GM21825 (cell line): ENCODE results near the gene MOSMO.
"Not testable (repeated sequence)": the region's sequence is repeated elsewhere in the genome, so short reads cannot be mapped to it uniquely, and the experiment has no call there.

Experiments
- ATAC-seq: cut with Tn5 transposase; IDR thresholded peaks from one replicate; pipeline ENCODE4 v1.9.1; 2021; ENCODE audit warnings: mild to moderate bottlenecking, moderate library complexity; ENCODE audit not compliant: unreplicated experiment

The MOSMO gene

DNA sequence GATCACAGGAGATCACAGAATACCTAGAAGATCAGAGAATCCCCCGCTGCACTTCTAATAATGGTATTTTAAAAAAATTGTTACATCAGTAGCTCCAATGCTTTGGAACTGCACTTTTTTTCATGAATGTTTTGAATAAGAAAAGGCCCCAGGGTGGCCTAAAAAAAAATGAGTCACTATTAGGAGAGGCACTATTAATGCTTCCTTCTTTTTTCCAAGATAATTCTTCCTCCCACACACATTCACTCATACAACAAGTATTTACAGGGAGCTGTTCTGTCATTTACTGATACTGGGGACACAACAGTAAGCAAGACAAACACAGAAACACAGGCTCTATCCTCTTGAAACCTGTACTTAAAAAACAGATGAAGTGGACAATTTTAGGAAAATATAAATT, 6.3 kb upstream of the MOSMO start:
- ATAC-seq, result no peak

DNA sequence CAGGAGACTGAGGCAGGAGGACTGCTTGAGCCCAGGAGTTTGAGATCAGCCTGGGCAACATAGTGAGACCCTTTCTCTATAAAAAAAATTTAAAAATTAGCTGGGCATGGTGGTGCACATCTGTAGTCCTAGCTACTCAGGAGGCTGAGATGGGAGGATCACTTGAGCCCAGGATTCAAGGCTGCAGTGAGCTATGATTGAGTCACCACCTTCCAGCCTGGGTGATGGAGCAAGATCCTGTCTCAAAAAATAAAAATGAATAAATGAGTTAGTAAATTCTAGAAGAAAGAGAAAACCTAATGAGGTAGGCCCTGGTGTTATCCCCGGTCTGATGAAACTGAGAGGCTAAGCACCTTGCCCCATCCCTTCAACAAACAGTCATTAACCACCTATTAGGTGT, 5.9 kb upstream of the MOSMO start:
- ATAC-seq, result not testable (repeated sequence)

- no peak for ATAC-seq
These were observed 4.7 kb upstream of the MOSMO start for GRCh38 chr16:22003195-22003594.

DNA sequence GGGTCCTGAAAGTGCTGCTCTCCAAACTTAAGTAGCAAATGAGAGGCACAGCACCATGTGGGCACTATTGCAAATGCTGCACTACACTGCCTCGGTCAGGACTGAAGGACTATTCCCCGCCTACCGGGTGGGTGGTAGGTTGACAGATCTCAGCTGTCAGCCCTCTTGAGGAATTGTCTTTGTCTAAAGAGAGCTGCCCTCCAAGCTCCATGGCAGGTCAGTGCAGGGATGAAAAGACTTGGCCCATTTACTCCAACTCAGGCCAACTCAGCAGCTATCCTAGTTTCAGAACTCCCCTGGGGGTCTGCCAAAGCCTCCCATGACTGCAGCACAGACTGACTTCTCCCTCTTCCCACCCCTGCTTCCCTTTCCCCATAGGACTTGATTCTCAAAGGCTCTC, 3.6 kb upstream of the MOSMO start:
- no peak for ATAC-seq

DNA sequence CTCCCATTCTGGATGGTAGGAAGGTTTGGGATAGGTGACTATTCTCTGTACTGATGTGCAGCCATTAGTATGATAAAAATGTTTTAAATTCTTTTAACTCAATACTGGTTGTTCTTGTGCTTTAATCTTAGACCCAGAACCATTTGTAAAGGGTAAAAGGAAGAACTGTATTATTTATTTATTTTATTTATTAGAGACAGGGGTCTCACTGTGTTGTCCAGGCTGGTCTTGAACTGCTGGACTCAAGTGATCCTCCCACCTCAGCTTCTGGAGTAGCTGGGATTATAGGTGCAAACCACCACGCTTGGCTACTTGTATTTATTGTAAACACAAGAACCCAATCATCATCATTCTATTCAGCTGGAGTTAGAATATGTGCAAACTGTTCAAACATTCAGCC, 2.2 kb upstream of the MOSMO start:
- no peak for ATAC-seq

DNA sequence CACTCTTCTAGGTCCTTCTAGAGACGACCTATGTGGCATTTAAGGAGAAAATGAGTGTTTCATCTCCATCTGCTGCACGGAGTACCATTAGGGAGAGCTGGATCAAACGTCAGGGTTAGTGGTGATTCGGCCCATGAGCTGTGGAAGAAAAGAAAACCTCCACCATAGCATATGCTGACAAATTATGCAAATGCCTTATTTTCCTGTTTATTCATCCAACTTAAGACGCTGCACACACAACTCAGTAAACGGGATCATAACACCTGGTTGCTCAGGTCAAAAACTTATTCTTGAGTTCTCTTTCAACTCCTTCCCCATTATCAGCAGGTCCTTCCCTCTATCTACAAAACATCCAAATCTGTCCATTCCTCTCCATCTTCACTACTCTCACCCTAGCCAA, 1.3 kb upstream of the MOSMO start:
- ATAC-seq, result no peak

DNA sequence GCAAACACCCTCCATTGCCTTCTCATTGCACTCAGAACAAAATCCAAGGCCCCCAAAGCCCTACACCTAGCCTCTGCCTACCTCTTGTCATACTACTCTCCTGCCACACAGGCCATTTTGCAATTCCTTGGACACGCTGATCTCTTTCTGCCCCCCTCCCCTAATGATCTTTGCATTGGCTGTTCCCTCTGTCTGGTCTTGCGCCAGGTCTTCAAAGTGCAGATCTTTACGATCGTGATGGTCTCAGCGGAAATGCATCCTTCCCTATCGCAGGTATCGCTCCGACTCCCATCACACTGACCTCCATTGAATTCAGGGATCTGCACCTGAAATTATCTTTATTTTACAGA, 777 bp upstream of the MOSMO start:
- no peak for ATAC-seq

- ATAC-seq, result no peak
These were observed 526 bp downstream of the MOSMO start for GRCh38 chr16:22008215-22009059.

DNA sequence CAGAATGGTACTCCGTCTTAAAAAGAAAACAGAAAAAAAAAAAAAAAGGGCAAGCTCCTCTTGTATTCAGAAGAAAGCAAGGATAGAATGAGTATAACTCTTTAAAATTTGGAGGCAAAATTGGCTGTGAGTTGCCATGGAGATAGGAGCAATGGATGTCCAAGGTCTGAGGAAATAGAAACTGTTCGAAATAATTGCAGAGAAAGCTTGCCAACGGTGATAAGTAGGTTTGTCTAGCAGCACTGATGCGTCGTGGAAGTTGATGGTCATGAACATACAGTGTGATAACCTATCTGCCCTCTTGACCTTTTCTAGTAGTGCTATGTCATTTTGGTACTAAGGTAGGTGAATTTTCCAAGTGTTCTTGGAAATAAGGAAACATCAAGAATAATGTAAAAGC, 3.0 kb downstream of the MOSMO start:
- no peak for ATAC-seq

DNA sequence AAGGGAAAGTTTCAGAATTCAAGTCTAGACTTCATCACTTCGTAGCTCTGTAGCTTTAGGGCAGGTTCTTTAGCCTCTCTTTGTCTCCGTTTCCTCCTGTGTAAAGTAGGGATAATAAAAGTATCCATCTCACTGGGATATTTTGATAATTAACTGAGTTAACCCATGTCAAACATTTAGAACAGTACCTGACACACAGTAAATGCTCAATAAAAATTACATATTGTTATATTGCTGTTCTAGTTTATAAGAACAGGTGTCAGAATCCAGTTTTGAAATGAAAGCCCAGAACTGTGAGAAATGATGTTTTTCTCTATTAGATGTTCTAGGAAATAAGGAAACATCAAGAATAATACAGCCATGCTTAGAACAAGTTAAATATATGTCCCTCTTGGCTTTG, 4.3 kb downstream of the MOSMO start:
- no peak for ATAC-seq

DNA sequence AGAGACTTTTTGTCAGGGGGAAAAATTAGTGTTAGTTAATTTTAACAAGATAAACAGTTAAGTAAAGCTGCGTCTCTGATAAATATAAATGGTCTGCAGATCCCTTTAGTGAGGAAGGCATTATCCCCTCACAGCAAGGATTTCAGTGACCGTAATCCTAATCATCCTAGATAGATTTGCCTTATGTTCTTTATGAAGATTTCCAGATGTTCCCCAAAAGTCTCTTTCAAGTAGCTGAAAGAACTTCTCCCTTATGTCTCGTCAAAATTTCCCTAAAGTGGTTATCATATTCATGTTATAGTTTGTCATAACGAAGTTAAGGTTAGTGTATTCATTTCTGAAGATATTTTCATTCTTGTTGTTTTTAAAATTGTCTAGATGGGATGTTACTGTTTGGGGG, 5.6 kb downstream of the MOSMO start:
- no peak for ATAC-seq

GRCh38 chr16:22014271-22014873, 6.5 kb downstream of the MOSMO start:
- ATAC-seq, result no peak

- ATAC-seq, result no peak
These were observed 9.0 kb downstream of the MOSMO start for GRCh38 chr16:22016927-22017326.

GRCh38 chr16:22018559-22018958, 10.6 kb downstream of the MOSMO start:
- no peak for ATAC-seq

- ATAC-seq, result no peak
These were observed 14.2 kb downstream of the MOSMO start for GRCh38 chr16:22022151-22022550.

DNA sequence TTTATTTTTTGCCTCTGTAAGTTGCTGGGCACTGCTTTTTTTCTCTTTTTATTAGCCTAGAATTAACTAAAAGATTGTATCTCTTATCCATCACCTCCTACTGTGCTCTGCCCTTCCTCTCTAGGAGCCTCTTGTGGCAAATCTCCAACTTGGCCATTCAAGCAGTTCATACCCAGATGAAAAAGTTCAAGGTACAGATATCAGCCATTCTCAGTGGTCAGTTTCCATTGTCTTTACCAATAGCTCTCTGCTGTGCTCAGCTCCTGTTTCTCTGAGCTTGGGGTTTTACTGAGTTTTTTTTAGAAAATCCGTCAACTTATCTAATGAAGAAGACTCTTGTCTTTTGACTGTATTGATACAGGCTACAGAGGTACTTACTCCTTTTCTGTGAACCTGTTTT, 15.6 kb downstream of the MOSMO start:
- no peak for ATAC-seq

- not testable (repeated sequence) for ATAC-seq
These were observed 16.9 kb downstream of the MOSMO start for GRCh38 chr16:22024785-22025184.

- ATAC-seq, result no peak
These were observed 19.7 kb downstream of the MOSMO start for GRCh38 chr16:22027633-22028032.

DNA sequence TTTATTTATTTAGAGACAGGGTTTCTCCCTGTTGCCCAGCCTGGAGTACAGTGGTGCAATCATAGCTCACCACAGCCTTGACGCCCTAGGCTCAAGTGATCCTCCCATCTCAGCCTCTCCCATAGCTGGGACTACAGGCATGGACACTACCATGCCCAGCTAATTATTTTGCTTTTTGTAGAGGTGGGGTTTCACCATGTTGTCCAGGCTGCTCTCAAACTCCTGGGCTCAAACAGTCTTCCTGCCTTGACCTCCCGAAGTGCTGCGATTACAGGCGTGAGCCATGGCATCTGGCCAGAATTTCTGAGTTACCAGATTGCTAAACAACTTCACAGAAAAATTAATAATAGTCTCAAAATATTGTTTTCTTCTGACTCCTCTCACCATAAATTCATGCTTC, 21.7 kb downstream of the MOSMO start:
- ATAC-seq, result no peak

DNA sequence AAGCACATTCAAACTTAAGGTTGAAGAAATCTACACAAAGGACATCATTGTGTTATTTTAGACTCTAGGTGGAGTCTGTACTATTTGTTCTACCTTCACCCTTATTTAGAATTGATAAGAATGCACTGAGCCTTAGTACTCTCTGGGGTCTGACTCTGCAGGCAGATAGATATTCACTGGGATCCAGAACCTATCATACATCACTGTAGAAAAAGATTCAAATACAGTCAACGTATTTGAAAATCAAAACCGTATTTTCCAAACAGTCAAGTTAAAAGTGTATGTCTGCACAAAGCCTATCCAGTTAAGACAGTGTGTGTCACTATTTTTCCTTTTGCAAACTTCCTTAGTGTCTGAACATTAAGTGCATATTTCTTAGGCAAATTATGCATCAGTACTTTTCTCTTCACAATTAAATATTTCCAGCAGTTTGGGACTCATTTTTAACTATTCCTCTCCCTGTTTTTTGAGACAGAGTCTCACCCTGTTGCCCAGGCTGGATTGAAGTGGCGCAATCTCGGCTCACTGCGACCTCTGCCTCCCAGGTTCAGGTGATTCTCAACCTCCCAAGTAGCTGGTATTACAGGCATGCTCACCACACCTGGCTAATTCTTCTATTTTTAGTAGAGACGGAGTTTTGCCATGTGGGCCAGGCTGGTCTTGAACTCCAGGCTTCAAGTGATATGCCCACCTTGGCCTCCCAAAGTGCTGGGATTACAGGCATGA, 22.3 kb downstream of the MOSMO start:
- ATAC-seq, result no peak

- no peak for ATAC-seq
These were observed 23.7 kb downstream of the MOSMO start for GRCh38 chr16:22031483-22032083.

DNA sequence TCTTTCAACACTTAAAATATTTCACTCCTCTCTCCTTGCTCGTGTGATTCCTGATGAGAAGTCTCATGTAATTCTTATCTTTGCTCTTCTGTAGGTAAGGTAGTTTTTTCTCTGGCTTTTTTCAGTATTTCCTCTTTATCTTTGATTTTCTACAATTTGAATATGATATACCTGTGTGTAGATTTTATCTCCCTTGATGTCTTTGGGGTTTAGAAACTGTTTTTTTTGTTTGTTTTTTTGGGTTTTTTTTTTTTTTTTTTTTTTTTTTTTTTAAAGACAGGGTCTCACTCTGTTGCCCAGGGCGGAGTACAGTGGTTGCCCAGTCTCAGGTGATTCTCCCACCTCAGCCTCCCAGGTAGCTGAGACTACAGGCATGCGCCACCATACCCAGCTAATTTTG, 26.6 kb downstream of the MOSMO start:
- no peak for ATAC-seq
